Fibroblast of lung (primary cell): Measurements from ENCODE around the gene CAPN12.

ENCODE experiments used
- CTCF ChIP-seq, 2 donors: IDR thresholded peaks in 1 of 2; conservative IDR thresholded peaks in 1 of 2; 1 replicate in 1 of 2; 2 replicates in 1 of 2; pipeline ENCODE4 v1.5.1; 2011 to 2012; ENCODE audit warnings: low read length in 2 of 2, control low read depth in 1 of 2, inconsistent platforms in 1 of 2, low read depth in 1 of 2, mild to moderate bottlenecking in 1 of 2
- EZH2 ChIP-seq: IDR thresholded peaks from 2 replicates; pipeline ENCODE4 v1.5.1; 2012; ENCODE audit warnings: low read length, control low read depth, mild to moderate bottlenecking; ENCODE audit errors: missing control alignments

- TF ChIP-seq EZH2 (no peak), CTCF (conservative IDR thresholded peaks at IDR 0.05 in 1 of 2, IDR thresholded peaks at IDR 0.05 in 1 of 2; ENCODE audit: low read depth in 1 of 2, low read length in 2 of 2) (no peak)
Measured at GRCh38 chr19:38733241-38733492, 11.1 kb downstream of the CAPN12 start.
